Tongue (tissue), 3 donors: ENCODE measurements around the gene CLPX. TPM values are rescaled to one million over a fixed set of nuclear protein-coding genes. Genes with fewer than 3 reads are reported as not detected.
"Not testable (repeated sequence)": the region's sequence is repeated elsewhere in the genome, so short reads cannot be mapped to it uniquely, and the experiment has no call there.

ENCODE experiments used
- DNase-seq: peaks from one replicate; pipeline ENCODE4 v3.0.0-alpha.2; 2015
- small RNA-seq: library from RNA; depleted of rRNA; stranded (forward); fragments of <200 nt; gene quantifications from one replicate; pipeline ENCODE3, GENCODE V24; 2014; ENCODE audit warnings: low replicate concordance
- total RNA-seq: library from RNA; depleted of rRNA; stranded (reverse); fragments of >200 nt; gene quantifications from one replicate; pipeline ENCODE4 v1.2.3, GENCODE V29; 2014

Gene CLPX
- total RNA-seq, 1 donor from 2014 or later = 75.4 TPM

DNA sequence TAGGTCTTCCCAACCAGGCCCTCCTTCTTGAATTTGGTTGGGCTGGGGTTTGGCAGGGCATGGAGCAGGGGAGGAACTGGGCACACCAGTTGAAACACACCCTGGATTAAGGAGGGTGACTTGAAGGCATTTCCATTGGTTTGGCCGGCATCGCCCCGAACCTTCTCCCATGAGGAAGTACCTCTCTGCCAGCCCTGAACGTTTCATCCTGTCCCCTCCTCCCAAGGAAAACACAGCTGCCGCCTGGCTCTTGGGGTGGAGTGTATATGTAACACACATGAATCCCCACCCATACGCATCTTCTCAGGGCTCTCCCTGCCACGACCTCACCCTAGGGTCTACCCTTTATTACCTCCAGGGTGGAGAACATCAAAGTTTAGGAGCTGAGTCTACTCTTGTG lies 84.7 kb downstream of the CLPX start:
- DNase-seq = no peak

GRCh38 chr15:65099801-65100200 lies 85.3 kb downstream of the CLPX start:
- DNase-seq = not testable (repeated sequence)

GRCh38 chr15:65099336-65099735 lies 85.8 kb downstream of the CLPX start:
- no peak for DNase-seq

Small RNA genes lying within 50 kb of the gene (small RNA-seq; reads per million reads assigned to genes)
- gene AC013553.1 (not detected), gene AC068213.1 (not detected), gene RNU6-686P (not detected)

Other genes starting within 250 kb of the CLPX start
- 74.6 TPM for gene SPG21, start 195.4 kb downstream of the CLPX start, total RNA-seq
- 20.8 TPM for gene MTFMT, start 155.7 kb downstream of the CLPX start, total RNA-seq
- 1.4 TPM for gene SLC51B, start 140.0 kb downstream of the CLPX start, total RNA-seq
- 32.8 TPM for gene RASL12, start 117.4 kb downstream of the CLPX start, total RNA-seq
- 2.6 TPM for gene KBTBD13, start 108.6 kb downstream of the CLPX start, total RNA-seq
- gene UBAP1L, start 70.1 kb downstream of the CLPX start, total RNA-seq = 2.3 TPM
- 13.1 TPM for gene PDCD7, start 51.5 kb downstream of the CLPX start, total RNA-seq
- gene CILP, start 26.1 kb upstream of the CLPX start, total RNA-seq = 70.9 TPM
- gene PARP16, start 101.5 kb upstream of the CLPX start, total RNA-seq = 8.7 TPM
- gene RNU5A-1, start 110.7 kb upstream of the CLPX start, total RNA-seq = not detected
- not detected for gene RNU5B-1, start 119.3 kb upstream of the CLPX start, total RNA-seq
- gene IGDCC3, start 192.7 kb upstream of the CLPX start, total RNA-seq = 1.7 TPM
- gene IGDCC4, start 237.6 kb upstream of the CLPX start, total RNA-seq = 54.8 TPM